ENCODE measurements around the gene TET3. TPM values are rescaled to one million over a fixed set of nuclear protein-coding genes. Genes with fewer than 3 reads are reported as not detected.

Gene TET3
- total RNA-seq, 2 experiments from 2014 or later, result 22.2 to 24.1 TPM

DNA sequence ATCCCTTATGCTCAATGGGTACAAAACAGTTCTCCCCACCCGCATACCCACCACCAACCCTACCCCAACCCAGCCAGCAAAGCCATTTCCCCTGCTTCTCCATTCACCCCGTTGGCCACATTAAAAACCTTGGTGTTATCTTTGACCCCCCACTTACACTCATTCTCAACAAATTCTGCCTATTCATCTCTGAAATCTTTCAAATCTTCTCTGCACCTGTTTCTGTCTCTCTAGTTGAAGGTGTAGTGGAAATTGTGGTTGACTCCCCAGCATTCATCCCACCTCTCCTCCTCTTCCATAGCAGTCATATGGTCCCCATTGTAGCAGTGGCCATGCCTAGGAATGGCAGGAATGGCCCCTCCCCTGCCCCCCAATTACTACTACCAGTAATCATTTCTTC, 20.5 kb upstream of the TET3 start:
- no peaks in the 10 kb centered on the region for H3K27me3 Mint-ChIP-seq
- H3K9me3 ChIP-seq (ENCODE audit: control insufficient read depth in 1 of 2, insufficient read depth in 1 of 2, low read length in 2 of 2), result no peaks in the 10 kb centered on the region
- H3K27me3 ChIP-seq (ENCODE audit: control insufficient read depth in 1 of 2, insufficient read depth in 2 of 2, low read length in 2 of 2), result no peaks in the 10 kb centered on the region
- intact Hi-C loops (cut with DNase I, micrococcal nuclease), result no loop called here
- peak overlapping the region; percentile 27 for H3K27ac Mint-ChIP-seq
- peaks cover 8% of the 10 kb centered on the region for H3K4me1 ChIP-seq (ENCODE audit: insufficient read depth, low read length)
- H3K4me1 Mint-ChIP-seq (ENCODE audit: low read depth), result peaks cover 45% of the 10 kb centered on the region
- H3K4me3 Mint-ChIP-seq, result no peak overlapping the region
- TF ChIP-seq CTCF (IDR thresholded peaks at IDR 0.05), result no peak
- H3K36me3 ChIP-seq (ENCODE audit: insufficient read depth, low read length), result peaks cover 7% of the 10 kb centered on the region
- H3K9me3 Mint-ChIP-seq, result no peaks in the 10 kb centered on the region
- H3K36me3 Mint-ChIP-seq (ENCODE audit: low read depth), result peaks cover 22% of the 10 kb centered on the region
- no peak overlapping the region for H3K27ac ChIP-seq (ENCODE audit: low read depth in 1 of 2, low read length in 2 of 2)
- CTCF ChIA-PET, result interaction anchor here (1.3 kb wide), 1 partner anchor 23 kb away, joined by 4 read pairs; no protein-coding TSS in a partner anchor
- DNase-seq (no peak), ATAC-seq (ENCODE audit: poor library complexity) (no peak)
- no peak overlapping the region for H3K4me3 ChIP-seq (ENCODE audit: low read length)
- POLR2A ChIA-PET, result interaction anchor here (1.0 kb wide), 1 partner anchor 17 kb away, joined by 3 read pairs; no protein-coding TSS in a partner anchor

DNA sequence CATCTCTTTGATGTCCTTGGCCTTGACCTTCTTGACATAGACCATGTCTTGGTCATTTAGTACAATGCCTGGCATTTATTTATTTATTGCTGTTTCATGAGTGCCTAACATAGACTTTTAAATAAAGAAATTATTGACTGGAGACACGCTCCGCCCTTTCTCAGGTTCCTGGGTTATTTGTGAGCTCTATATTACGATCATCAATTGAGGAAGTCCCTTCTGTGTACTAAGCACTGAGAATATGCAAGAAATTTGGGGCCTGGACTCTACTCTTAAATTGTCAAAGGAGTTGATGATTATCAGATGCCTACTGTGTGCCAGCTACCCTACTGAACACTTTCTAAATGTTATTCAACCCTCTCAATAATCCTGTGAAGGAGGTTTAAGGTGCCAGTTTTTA, 19.7 kb upstream of the TET3 start:
- H3K4me3 ChIP-seq (ENCODE audit: low read length), result no peak overlapping the region
- H3K36me3 Mint-ChIP-seq (ENCODE audit: low read depth), result peaks cover 14% of the 10 kb centered on the region
- H3K36me3 ChIP-seq (ENCODE audit: insufficient read depth, low read length), result no peaks in the 10 kb centered on the region
- ChIA-PET POLR2A (interaction anchor here (1.0 kb wide), 1 partner anchor 38 kb away, joined by 6 read pairs; the partner anchor contains the start of gene DGUOK), CTCF (no interaction called here)
- H3K4me1 ChIP-seq (ENCODE audit: insufficient read depth, low read length), result peaks cover 17% of the 10 kb centered on the region
- H3K9me3 ChIP-seq (ENCODE audit: control insufficient read depth in 1 of 2, insufficient read depth in 1 of 2, low read length in 2 of 2), result no peaks in the 10 kb centered on the region
- no peak overlapping the region for H3K27ac Mint-ChIP-seq
- no peaks in the 10 kb centered on the region for H3K9me3 Mint-ChIP-seq
- intact Hi-C loops (cut with DNase I, micrococcal nuclease), result no loop called here
- no peak for TF ChIP-seq CTCF (IDR thresholded peaks at IDR 0.05)
- no peak overlapping the region for H3K4me3 Mint-ChIP-seq
- H3K4me1 Mint-ChIP-seq (ENCODE audit: low read depth), result peaks cover 53% of the 10 kb centered on the region
- no peaks in the 10 kb centered on the region for H3K27me3 ChIP-seq (ENCODE audit: control insufficient read depth in 1 of 2, insufficient read depth in 2 of 2, low read length in 2 of 2)
- ATAC-seq (ENCODE audit: poor library complexity), result no peak
- no peak for DNase-seq
- H3K27ac ChIP-seq (ENCODE audit: low read depth in 1 of 2, low read length in 2 of 2), result no peak overlapping the region
- H3K27me3 Mint-ChIP-seq, result no peaks in the 10 kb centered on the region

- no peak for TF ChIP-seq CTCF (IDR thresholded peaks at IDR 0.05)
- Mint-ChIP-seq H3K4me3 (no peak overlapping the region), H3K4me1 (ENCODE audit: low read depth) (peaks cover 87% of the 10 kb centered on the region), H3K27ac (peak overlapping the region; percentile 21), H3K9me3 (no peaks in the 10 kb centered on the region), H3K27me3 (no peaks in the 10 kb centered on the region), H3K36me3 (ENCODE audit: low read depth) (no peaks in the 10 kb centered on the region)
- Histone ChIP-seq H3K4me1 (ENCODE audit: insufficient read depth, low read length) (peaks cover 46% of the 10 kb centered on the region), H3K9me3 (ENCODE audit: control insufficient read depth in 1 of 2, insufficient read depth in 1 of 2, low read length in 2 of 2) (no peaks in the 10 kb centered on the region), H3K27ac (ENCODE audit: low read depth in 1 of 2, low read length in 2 of 2) (no peak overlapping the region), H3K27me3 (ENCODE audit: control insufficient read depth in 1 of 2, insufficient read depth in 2 of 2, low read length in 2 of 2) (no peaks in the 10 kb centered on the region), H3K4me3 (ENCODE audit: low read length) (no peak overlapping the region), H3K36me3 (ENCODE audit: insufficient read depth, low read length) (no peaks in the 10 kb centered on the region)
- DNase-seq (no peak), ATAC-seq (ENCODE audit: poor library complexity) (no peak)
- POLR2A ChIA-PET, result interaction anchor here (1.0 to 2.6 kb wide), 3 partner anchors 10 to 19 kb away, joined by 3 to 10 read pairs (median 6); no protein-coding TSS in a partner anchor
- intact Hi-C loops (cut with DNase I, micrococcal nuclease), result no loop called here
- CTCF ChIA-PET, result no interaction called here
These were observed 16.3 kb upstream of the TET3 start for GRCh38 chr2:73968357-73968937.

Measured in CD4-positive, alpha-beta T cell (primary cell).